Measurements from ENCODE around the gene PCDHB5. TPM values are rescaled to one million over a fixed set of nuclear protein-coding genes. Genes with fewer than 3 reads are reported as not detected.

The PCDHB5 gene
- total and polyA plus RNA-seq, 2 of the 4 experiments (the other 2 are of a cell fraction), result 0.18 to 0.32 TPM

- no peak overlapping the region for H2BK120ac ChIP-seq (ENCODE audit: low read depth, low read length)
- TF ChIP-seq USF2 (IDR thresholded peaks at IDR 0.05; ENCODE audit: low read depth, low read length), result no peak
- no peak for TF ChIP-seq RAD21 (IDR thresholded peaks at IDR 0.05; ENCODE audit: low read length)
- TF ChIP-seq CEBPB (IDR thresholded peaks at IDR 0.05; ENCODE audit: low read depth, low read length), result no peak
- no peak for TF ChIP-seq SMC3 (IDR thresholded peaks at IDR 0.05; ENCODE audit: low read depth, low read length)
- no peak for TF ChIP-seq MAZ (IDR thresholded peaks at IDR 0.05; ENCODE audit: borderline replicate concordance, low read depth, low read length)
- TF ChIP-seq CHD1 (IDR thresholded peaks at IDR 0.05; ENCODE audit: low read depth, low read length), result no peak
- no peak for TF ChIP-seq BHLHE40 (IDR thresholded peaks at IDR 0.05; ENCODE audit: low read depth, low read length)
- no peak for TF ChIP-seq POLR2A (IDR thresholded peaks at IDR 0.05; ENCODE audit: low read depth, low read length)
- TF ChIP-seq RFX5 (IDR thresholded peaks at IDR 0.05; ENCODE audit: low read depth, low read length), result no peak
- TF ChIP-seq NFE2L2 (IDR thresholded peaks at IDR 0.05; ENCODE audit: low read depth, low read length), result no peak
- H2BK20ac ChIP-seq (ENCODE audit: low read depth, low read length), result no peak overlapping the region
- H4K5ac ChIP-seq (ENCODE audit: low read depth, low read length), result no peak overlapping the region
- H3K18ac ChIP-seq (ENCODE audit: low read depth, low read length), result no peak overlapping the region
- no peak overlapping the region for H3K4ac ChIP-seq (ENCODE audit: low read depth, low read length)
- H2AK9ac ChIP-seq (replicated peaks; ENCODE audit: low read depth, low read length, poor library complexity), result no peak overlapping the region
- DNase-seq (no peak), ATAC-seq (ENCODE audit: low read depth) (no peak)
- H3K79me1 ChIP-seq (ENCODE audit: low read depth in 1 of 2, low read length in 2 of 2), result no peaks in the 10 kb centered on the region
- ChIA-PET CTCF (interaction anchor here (1.0 to 1.1 kb wide), 2 partner anchors 10 to 37 kb away, joined by 3 to 4 read pairs; no protein-coding TSS in a partner anchor), POLR2A (ENCODE audit: unreplicated experiment) (no interaction called here)
- no peak overlapping the region for H4K8ac ChIP-seq (ENCODE audit: low read depth in 2 of 2, low read length in 2 of 2)
- H3K4me3 ChIP-seq (ENCODE audit: insufficient read depth, low read depth, low read length), result no peak overlapping the region
- H3K56ac ChIP-seq (ENCODE audit: extremely low read depth, insufficient read depth, low read length), result no peak overlapping the region
- H3K4me2 ChIP-seq (ENCODE audit: low read depth, low read length), result no peak overlapping the region
- no peak overlapping the region for H3K9ac ChIP-seq (ENCODE audit: low read depth, low read length)
- H2AK5ac ChIP-seq (ENCODE audit: low read depth, low read length), result no peak overlapping the region
- no peak overlapping the region for H2BK5ac ChIP-seq (ENCODE audit: low read depth, low read length, poor library complexity, severe bottlenecking)
- H4K20me1 ChIP-seq (ENCODE audit: insufficient read depth, low read length), result no peaks in the 10 kb centered on the region
- no peak overlapping the region for H3K23ac ChIP-seq (ENCODE audit: low read depth, low read length)
- H2AFZ ChIP-seq (replicated peaks; ENCODE audit: low read length, poor library complexity), result no peak overlapping the region
- H3K36me3 ChIP-seq (ENCODE audit: control insufficient read depth, insufficient read depth, low read length), result no peaks in the 10 kb centered on the region
- no peak overlapping the region for H2BK15ac ChIP-seq (ENCODE audit: low read depth, low read length)
- intact Hi-C loops (cut with micrococcal nuclease) (no loop called here), dilution Hi-C loops (cut with HindIII; ENCODE audit: low sequenced_read_pairs, unreplicated experiment) (no loop called here), in situ Hi-C loops (cut with MboI; ENCODE audit: low sequenced_read_pairs) (no loop called here)
- H4K91ac ChIP-seq (ENCODE audit: insufficient read depth, low read depth, low read length), result no peak overlapping the region
- H3K4me1 ChIP-seq (ENCODE audit: control insufficient read depth, insufficient read depth, low read length), result no peaks in the 10 kb centered on the region
- 41% methylated on average over 4 of the region's 12 CpGs; no CpG with 5 or more reads in 1 of the 2 experiments for WGBS, 2 experiments (ENCODE audit: extremely low coverage in 2 of 2, insufficient read length in 1 of 2)
- no peak overlapping the region for H3K27ac ChIP-seq (ENCODE audit: insufficient read depth, low read length)
- BruUV-seq (replicated peaks), result no TSS peak
- H3K9me1 ChIP-seq (ENCODE audit: insufficient read depth, low read length), result no peaks in the 10 kb centered on the region
- no peaks in the 10 kb centered on the region for H3K27me3 ChIP-seq (ENCODE audit: control insufficient read depth, insufficient read depth, low read length)
- H3K14ac ChIP-seq (replicated peaks; ENCODE audit: low read depth, low read length), result no peak overlapping the region
- peaks cover 11% of the 10 kb centered on the region for H3K9me3 ChIP-seq (ENCODE audit: control insufficient read depth, insufficient read depth, low read length)
Measured at GRCh38 chr5:141121985-141122384, 13.0 kb upstream of the PCDHB5 start.
